H1 (cell line): ENCODE results near the gene HBM. TPM values are rescaled to one million over a fixed set of nuclear protein-coding genes. Genes with fewer than 3 reads are reported as not detected.
"Not testable (repeated sequence)": the region's sequence is repeated elsewhere in the genome, so short reads cannot be mapped to it uniquely, and the experiment has no call there.

Source experiments
- CTCF ChIA-PET: fragments of 300-600 bp; sonication (Branson Sonifier 250); formaldehyde crosslinking; loops from one replicate; lab custom pipeline; 2021; ENCODE audit not compliant: partially characterized antibody; lab: Charles Lee
- POLR2A ChIA-PET: fragments of 300-600 bp; sonication (Branson Sonifier 250); formaldehyde crosslinking; loops from one replicate; lab custom pipeline; 2021; ENCODE audit warnings: inconsistent platforms; ENCODE audit not compliant: partially characterized antibody; lab: Charles Lee
- DNase-seq, 2 experiments: peaks; one replicate each; pipeline versions ENCODE4 v3.0.0 to v3.0.0-alpha.2; 2010 to 2022; ENCODE audit warnings: low spot score in 2 of 2, low read depth in 1 of 2, mixed read lengths in 1 of 2
- FAIRE-seq: peaks from 2 replicates; lab custom pipeline; 2011; peaks lifted over from hg19 to GRCh38; lab: Jason Lieb, UNC
- H2AFZ ChIP-seq: 2 replicates; pipeline ENCODE4 v1.8.1; 2012; ENCODE audit warnings: low read length, inconsistent platforms
- H2AK5ac ChIP-seq: 2 replicates; pipeline ENCODE4 v1.6.1; 2013; ENCODE audit warnings: low read depth, low read length
- H2BK120ac ChIP-seq: replicated peaks from 2 replicates; pipeline ENCODE3; 2013; ENCODE audit warnings: low read depth, low read length, inconsistent platforms
- H2BK12ac ChIP-seq: 2 replicates; pipeline ENCODE4 v1.6.1; 2013; ENCODE audit warnings: low read depth, low read length
- H2BK15ac ChIP-seq: 2 replicates; pipeline ENCODE4 v1.6.1; 2013; ENCODE audit warnings: low read length
- H2BK20ac ChIP-seq: 2 replicates; pipeline ENCODE4 v1.6.1; 2013; ENCODE audit warnings: low read length
- H2BK5ac ChIP-seq: 2 replicates; pipeline ENCODE4 v1.6.1; 2013; ENCODE audit warnings: low read depth, low read length
- H3K14ac ChIP-seq: 2 replicates; pipeline ENCODE4 v1.6.1; 2013; ENCODE audit warnings: inconsistent platforms; ENCODE audit not compliant: insufficient read length
- H3K18ac ChIP-seq: 2 replicates; pipeline ENCODE4 v1.6.1; 2013; ENCODE audit warnings: low read length; ENCODE audit errors: extremely low read depth
- H3K23ac ChIP-seq: 2 replicates; pipeline ENCODE4 v1.6.1; 2013; ENCODE audit warnings: inconsistent platforms; ENCODE audit not compliant: insufficient read length
- H3K23me2 ChIP-seq: 2 replicates; pipeline ENCODE4 v1.6.1; 2013; ENCODE audit warnings: low read depth, low read length
- H3K27ac ChIP-seq: 2 replicates; pipeline ENCODE4 v1.6.1; 2011; ENCODE audit warnings: low read depth, low read length, inconsistent platforms
- H3K27me3 ChIP-seq, 4 experiments: replicated peaks in 1 of 4; 1 replicate in 1 of 4; 2 replicates in 3 of 4; pipeline versions ENCODE4 v1.6.1 to v1.8.1; 2011 to 2013; ENCODE audit warnings: low read length in 3 of 4, mild to moderate bottlenecking in 3 of 4, inconsistent platforms in 2 of 4, mixed read lengths in 2 of 4, moderate library complexity in 1 of 4; ENCODE audit not compliant: control insufficient read depth in 3 of 4, insufficient read depth in 3 of 4; ENCODE audit errors: extremely low read depth in 1 of 4
- H3K36me3 ChIP-seq, 4 experiments: 2 replicates each; pipeline versions ENCODE4 v1.6.1 to v1.8.1; 2011 to 2013; ENCODE audit warnings: mild to moderate bottlenecking in 4 of 4, low read length in 3 of 4, moderate library complexity in 2 of 4, control low read depth in 1 of 4, inconsistent platforms in 1 of 4; ENCODE audit not compliant: insufficient read depth in 4 of 4, control insufficient read depth in 2 of 4
- H3K4ac ChIP-seq: replicated peaks from 2 replicates; pipeline ENCODE3; 2013; ENCODE audit warnings: low read length, low read depth, mixed read lengths, inconsistent platforms; ENCODE audit not compliant: insufficient read length
- H3K4me1 ChIP-seq, 4 experiments: replicated peaks in 1 of 4; 1 replicate in 1 of 4; 2 replicates in 3 of 4; pipeline versions ENCODE4 v1.6.1 to v1.8.1; 2011 to 2013; ENCODE audit warnings: low read length in 3 of 4, inconsistent platforms in 2 of 4, mixed read lengths in 1 of 4; ENCODE audit not compliant: insufficient read depth in 4 of 4, control insufficient read depth in 3 of 4
- H3K4me2 ChIP-seq, 2 experiments: 2 replicates each; pipeline versions ENCODE4 v1.6.1 to v1.8.1; 2011 to 2013; ENCODE audit warnings: low read depth in 2 of 2, low read length in 2 of 2, control low read depth in 1 of 2, inconsistent platforms in 1 of 2, mild to moderate bottlenecking in 1 of 2; ENCODE audit not compliant: insufficient read depth in 1 of 2
- H3K4me3 ChIP-seq, 4 experiments: fragments of 200-600, 300-600 bp in 1 of 4; sonication (generic), shearing (Covaris generic), sonication (Bioruptor Twin) in 1 of 4; 2 replicates each; pipeline versions ENCODE4 v1.5.1 to v1.8.1; 2011 to 2016; ENCODE audit warnings: low read length in 4 of 4, low read depth in 3 of 4, control low read depth in 2 of 4, inconsistent platforms in 2 of 4, mild to moderate bottlenecking in 2 of 4, mixed read lengths in 1 of 4, moderate library complexity in 1 of 4; ENCODE audit not compliant: insufficient read depth in 2 of 4; ENCODE audit errors: extremely low read depth in 1 of 4
- H3K56ac ChIP-seq: replicated peaks from 2 replicates; pipeline ENCODE3; 2013; ENCODE audit warnings: low read depth, mild to moderate bottlenecking, mixed read lengths, low read length, inconsistent platforms; ENCODE audit not compliant: insufficient read length
- H3K79me1 ChIP-seq: 2 replicates; pipeline ENCODE4 v1.6.1; 2013; ENCODE audit warnings: low read depth, low read length, control low read depth
- H3K79me2 ChIP-seq, 2 experiments: 2 replicates each; pipeline versions ENCODE4 v1.6.1 to v1.8.1; 2012 to 2013; ENCODE audit warnings: low read length in 2 of 2, mild to moderate bottlenecking in 2 of 2, inconsistent platforms in 1 of 2; ENCODE audit not compliant: insufficient read depth in 2 of 2, control insufficient read depth in 1 of 2
- H3K9ac ChIP-seq, 4 experiments: replicated peaks in 1 of 4; 1 replicate in 1 of 4; 2 replicates in 3 of 4; pipeline versions ENCODE4 v1.6.1 to v1.8.1; 2011 to 2013; ENCODE audit warnings: low read depth in 3 of 4, low read length in 3 of 4, control low read depth in 2 of 4, mild to moderate bottlenecking in 2 of 4, moderate library complexity in 2 of 4, inconsistent platforms in 1 of 4; ENCODE audit errors: extremely low read depth in 1 of 4
- H3K9me3 ChIP-seq, 2 experiments: 2 replicates each; pipeline versions ENCODE4 v1.6.1 to v1.8.1; 2012 to 2013; ENCODE audit warnings: mild to moderate bottlenecking in 2 of 2, moderate library complexity in 2 of 2, control low read depth in 1 of 2, inconsistent platforms in 1 of 2, low read depth in 1 of 2, low read length in 1 of 2, mixed read lengths in 1 of 2; ENCODE audit not compliant: insufficient read depth in 2 of 2
- H4K20me1 ChIP-seq, 2 experiments: replicated peaks in 1 of 2; 2 replicates each; pipeline versions ENCODE3 to v1.8.1; 2011 to 2013; ENCODE audit warnings: inconsistent platforms in 2 of 2, low read length in 2 of 2, mild to moderate bottlenecking in 1 of 2; ENCODE audit not compliant: insufficient read depth in 2 of 2, control insufficient read depth in 1 of 2
- H4K5ac ChIP-seq: 2 replicates; pipeline ENCODE4 v1.6.1; 2013; ENCODE audit warnings: low read length, low read depth, mixed read lengths, inconsistent platforms; ENCODE audit not compliant: insufficient read length
- H4K8ac ChIP-seq: 2 replicates; pipeline ENCODE4 v1.8.0; 2013; ENCODE audit warnings: mild to moderate bottlenecking, moderate library complexity, low read length, inconsistent platforms; ENCODE audit not compliant: insufficient read depth; ENCODE audit errors: extremely low read depth
- H4K91ac ChIP-seq: replicated peaks from 2 replicates; pipeline ENCODE3; 2013; ENCODE audit warnings: low read length, mixed read lengths, inconsistent platforms; ENCODE audit not compliant: insufficient read length
- WGBS, 2 experiments: shearing (Covaris generic) in 1 of 2; methylation state at CpG; one replicate each; pipeline versions ENCODE4 v1.1.6 to v1.1.7; 2013 to 2015; ENCODE audit warnings: low lambda C conversion rate in 2 of 2, mixed read lengths in 2 of 2, inconsistent platforms in 1 of 2, low coverage in 1 of 2, missing lambda C conversion rate in 1 of 2; ENCODE audit not compliant: insufficient replicate concordance in 2 of 2, insufficient coverage in 1 of 2, insufficient read length in 1 of 2; ENCODE audit errors: extremely low coverage in 1 of 2, missing lambda C conversion rate in 1 of 2; 5-methylcytosine and 5-hydroxymethylcytosine counted together
- polyA plus RNA-seq, 7 experiments: library from polyadenylated mRNA; depleted of rRNA in 3 of 7; stranded (reverse) in 5 of 7; unstranded in 2 of 7; fragments of >200 nt in 5 of 7; fragments of 200-250 nt in 2 of 7; gene quantifications; 1 replicate in 5 of 7; 2 replicates in 1 of 7; 4 replicates in 1 of 7; pipeline versions ENCODE4 v1.2.1 to v1.2.3, GENCODE V29; 2011 to 2013; ENCODE audit warnings: missing spikeins in 2 of 7, mixed read lengths in 2 of 7
- total RNA-seq: library from RNA; stranded (reverse); fragmentation: NEBNext Ultra II Directional; extraction: Animal tissue kit (Norgen Biotek cat#: 25700); gene quantifications from 2 replicates; pipeline ENCODE4 v1.2.1, GENCODE V29; 2021

The HBM gene
- total and polyA plus RNA-seq, 2 of the 8 experiments (the other 6 are each of a cell fraction or from before 2014, with no cell fraction given): 0.88 TPM; not detected in 1

DNA sequence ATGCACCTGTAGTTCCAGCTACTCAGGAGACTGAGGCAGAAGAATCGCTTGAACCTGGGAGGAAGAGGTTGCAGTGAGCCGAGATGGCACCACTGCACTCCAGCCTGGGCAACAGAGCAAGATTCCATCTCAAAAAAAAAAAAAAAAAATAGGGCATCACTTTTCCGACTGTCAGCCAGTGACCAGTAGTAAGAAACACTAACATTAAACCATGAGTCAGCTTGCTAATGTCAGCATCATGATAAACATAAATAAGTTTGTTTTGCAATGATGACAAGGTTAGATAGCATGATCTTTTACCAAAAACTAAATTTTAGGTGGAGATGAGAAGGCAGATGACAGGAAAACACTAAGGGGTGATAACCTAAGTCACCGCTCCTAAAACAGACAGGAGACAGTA lies 43.6 kb downstream of the HBM start:
- H2BK20ac ChIP-seq, H3K56ac ChIP-seq, H3K4me3 ChIP-seq, H2AFZ ChIP-seq, H3K18ac ChIP-seq, H3K4me2 ChIP-seq, H3K27ac ChIP-seq, H3K9me3 ChIP-seq, H2AK5ac ChIP-seq, H3K79me1 ChIP-seq, H3K9ac ChIP-seq, H2BK5ac ChIP-seq, H4K91ac ChIP-seq, H3K27me3 ChIP-seq, H3K4ac ChIP-seq, H3K4me1 ChIP-seq, H4K8ac ChIP-seq, H3K23me2 ChIP-seq, H3K23ac ChIP-seq, FAIRE-seq, H3K14ac ChIP-seq, H2BK15ac ChIP-seq, H2BK120ac ChIP-seq, H4K5ac ChIP-seq, DNase-seq, H2BK12ac ChIP-seq: not testable (repeated sequence)
- 97% methylated on average over 4 of the region's 4 CpGs; no CpG with 5 or more reads in 1 of the 2 experiments for WGBS, 2 experiments
- H4K20me1 ChIP-seq: peaks cover 4 to 21% of the 10 kb centered on the region in 2 experiments
- peaks cover 0 to 36% of the 10 kb centered on the region in 2 experiments; a peak in 3 of 4 replicates for H3K79me2 ChIP-seq
- H3K36me3 ChIP-seq: peaks cover 26 to 67% (median 47%) of the 10 kb centered on the region in 4 experiments
- ChIA-PET POLR2A (interaction anchor here (1.2 to 34.3 kb wide), 3 partner anchors 13 to 17 kb away, joined by 4 to 348 read pairs (median 4); partner anchors contain the start of gene LUC7L), CTCF (interaction anchor here (0.6 to 1.6 kb wide), 7 partner anchors 17 to 107 kb away, joined by 3 to 5 read pairs (median 3); no protein-coding TSS in a partner anchor)
